Thoracic aorta (tissue), 2 donors: Measurements from ENCODE around the gene NUAK1. TPM values are rescaled to one million over a fixed set of nuclear protein-coding genes. Genes with fewer than 3 reads are reported as not detected.

ENCODE experiments used
- ATAC-seq: fragments of 150-250 bp; one replicate; pipeline ENCODE4 v1.8.0; 2017; ENCODE audit warnings: low read depth; ENCODE audit not compliant: insufficient number of reproducible peaks, low FRiP score
- DNase-seq: peaks from one replicate; pipeline ENCODE4 v3.0.0-alpha.2; 2020; ENCODE audit warnings: low spot score
- H3K27ac ChIP-seq, 2 donors: fragments of 200-600 bp; sonication (generic); 1 replicate in 1 of 2; 2 replicates in 1 of 2; pipeline ENCODE4 v1.5.1; 2016; ENCODE audit warnings: mild to moderate bottlenecking in 2 of 2, moderate library complexity in 2 of 2
- H3K27me3 ChIP-seq: fragments of 200-600 bp; sonication (generic); replicated peaks from 2 replicates; pipeline ENCODE4 v1.6.0; 2016; ENCODE audit warnings: mild to moderate bottlenecking; ENCODE audit not compliant: insufficient read depth
- H3K36me3 ChIP-seq: fragments of 200-600 bp; sonication (generic); one replicate; pipeline ENCODE4 v1.5.1; 2016
- H3K4me1 ChIP-seq, 2 donors: fragments of 200-600 bp; sonication (generic); 1 replicate in 1 of 2; 2 replicates in 1 of 2; pipeline versions ENCODE4 v1.5.1 to v1.6.0; 2016; ENCODE audit warnings: low read depth in 2 of 2, mild to moderate bottlenecking in 1 of 2; ENCODE audit not compliant: control insufficient read depth in 1 of 2
- H3K4me3 ChIP-seq: fragments of 200-600 bp; sonication (generic); 2 replicates; pipeline ENCODE4 v1.5.1; 2016; ENCODE audit warnings: mild to moderate bottlenecking
- H3K9me3 ChIP-seq: fragments of 200-600 bp; sonication (generic); 2 replicates; pipeline ENCODE4 v1.5.1; 2016
- CTCF ChIP-seq: fragments of 200-600 bp; sonication (generic); IDR thresholded peaks from one replicate; pipeline ENCODE4 v1.5.1; 2019; ENCODE audit warnings: antibody characterized with exemption
- total RNA-seq, 2 donors: library from RNA; depleted of rRNA; stranded (reverse); fragments of >200 nt; gene quantifications; one replicate each; pipeline versions ENCODE4 v1.1.0 to v1.2.3, GENCODE V29; 2016

Gene NUAK1
- total RNA-seq, 2 donors from 2014 or later = 20.0 to 31.4 TPM

- H3K9me3 ChIP-seq = no peaks in the 10 kb centered on the region
- peaks cover 26% of the 10 kb centered on the region for H3K36me3 ChIP-seq
- H3K27ac ChIP-seq = no peak overlapping the region
- DNase-seq (no peak), ATAC-seq (no peak)
- peaks cover 0 to 4% of the 10 kb centered on the region in 2 donors for H3K4me1 ChIP-seq
- H3K4me3 ChIP-seq = no peak overlapping the region
- no peak for TF ChIP-seq CTCF
- no peaks in the 10 kb centered on the region for H3K27me3 ChIP-seq
Measured at GRCh38 chr12:106063826-106064720, 74.7 kb downstream of the NUAK1 start.

- Histone ChIP-seq H3K27ac (no peak overlapping the region), H3K36me3 (peaks cover 23% of the 10 kb centered on the region), H3K4me1 (peaks cover 7 to 18% of the 10 kb centered on the region in 2 donors), H3K9me3 (no peaks in the 10 kb centered on the region), H3K27me3 (no peaks in the 10 kb centered on the region), H3K4me3 (no peak overlapping the region)
- DNase-seq (no peak), ATAC-seq (no peak)
- no peak for TF ChIP-seq CTCF
Measured at GRCh38 chr12:106062693-106063092, 76.1 kb downstream of the NUAK1 start.

GRCh38 chr12:106058256-106059182 is 80.2 kb downstream of the NUAK1 start:
- peaks cover 7 to 23% of the 10 kb centered on the region in 2 donors for H3K4me1 ChIP-seq
- no peak overlapping the region for H3K4me3 ChIP-seq
- ATAC-seq (peak; percentile 26), DNase-seq (no peak)
- TF ChIP-seq CTCF = no peak
- H3K9me3 ChIP-seq = peaks cover 3% of the 10 kb centered on the region
- peak overlapping the region in 1 of 2 donors; percentile 45 for H3K27ac ChIP-seq
- no peaks in the 10 kb centered on the region for H3K36me3 ChIP-seq
- no peaks in the 10 kb centered on the region for H3K27me3 ChIP-seq

- ATAC-seq (no peak), DNase-seq (no peak)
- no peak for TF ChIP-seq CTCF
- Histone ChIP-seq H3K36me3 (no peaks in the 10 kb centered on the region), H3K4me3 (no peak overlapping the region), H3K27me3 (no peaks in the 10 kb centered on the region), H3K27ac (no peak overlapping the region), H3K4me1 (peaks cover 7 to 36% of the 10 kb centered on the region in 2 donors), H3K9me3 (peaks cover 3% of the 10 kb centered on the region)
Measured at GRCh38 chr12:106054049-106054448, 84.7 kb downstream of the NUAK1 start.
